Memory B cell (primary cell): Measurements from ENCODE around the gene LRRC37A3.
"Not testable (repeated sequence)": the region's sequence is repeated elsewhere in the genome, so short reads cannot be mapped to it uniquely, and the experiment has no call there.

Source experiments
- ATAC-seq: fragments of 150-1000 bp; cut with Tn5 transposase; 2 replicates; pipeline ENCODE4 v1.10.0; 2021; ENCODE audit warnings: low read depth, mild to moderate bottlenecking, moderate library complexity
- DNase-seq, 2 donors: peaks; one replicate each; pipeline ENCODE4 v3.0.0; 2022; ENCODE audit warnings: low spot score in 2 of 2
- H3K27ac Mint-ChIP-seq: one replicate; pipeline ENCODE4 v1.8.0; 2022; ENCODE audit warnings: mild to moderate bottlenecking, moderate library complexity, mixed read lengths
- H3K27me3 Mint-ChIP-seq: one replicate; pipeline ENCODE4 v1.8.0; 2022; ENCODE audit warnings: mixed read lengths
- H3K36me3 Mint-ChIP-seq: one replicate; pipeline ENCODE4 v1.8.0; 2022; ENCODE audit warnings: mild to moderate bottlenecking, mixed read lengths
- H3K4me1 Mint-ChIP-seq: one replicate; pipeline ENCODE4 v1.8.0; 2022; ENCODE audit warnings: mixed read lengths
- H3K4me3 Mint-ChIP-seq: one replicate; pipeline ENCODE4 v1.8.0; 2022; ENCODE audit warnings: mild to moderate bottlenecking, moderate library complexity, mixed read lengths
- H3K9me3 Mint-ChIP-seq: one replicate; pipeline ENCODE4 v1.8.0; 2022; ENCODE audit warnings: mixed read lengths

LRRC37A3 gene

GRCh38 chr17:64936117-64936516, 16.8 kb upstream of the LRRC37A3 start:
- DNase-seq: no peak
- no peaks in the 10 kb centered on the region for H3K9me3 Mint-ChIP-seq
- H3K4me3 Mint-ChIP-seq: no peak overlapping the region
- H3K4me1 Mint-ChIP-seq: peaks cover 3% of the 10 kb centered on the region
- peaks cover 3% of the 10 kb centered on the region for H3K27me3 Mint-ChIP-seq
- ATAC-seq: no peak
- H3K27ac Mint-ChIP-seq: no peak overlapping the region
- no peaks in the 10 kb centered on the region for H3K36me3 Mint-ChIP-seq

- H3K4me3 Mint-ChIP-seq, H3K27ac Mint-ChIP-seq, DNase-seq, ATAC-seq, H3K27me3 Mint-ChIP-seq, H3K9me3 Mint-ChIP-seq, H3K4me1 Mint-ChIP-seq, H3K36me3 Mint-ChIP-seq: not testable (repeated sequence)
These were observed 15.1 kb upstream of the LRRC37A3 start for GRCh38 chr17:64934284-64934778.

GRCh38 chr17:64932850-64933249, 13.6 kb upstream of the LRRC37A3 start:
- not testable (repeated sequence) for H3K4me3 Mint-ChIP-seq, ATAC-seq, DNase-seq, H3K9me3 Mint-ChIP-seq, H3K27me3 Mint-ChIP-seq, H3K36me3 Mint-ChIP-seq, H3K27ac Mint-ChIP-seq, H3K4me1 Mint-ChIP-seq

- not testable (repeated sequence) for DNase-seq, H3K4me3 Mint-ChIP-seq, ATAC-seq, H3K4me1 Mint-ChIP-seq, H3K9me3 Mint-ChIP-seq, H3K36me3 Mint-ChIP-seq, H3K27ac Mint-ChIP-seq, H3K27me3 Mint-ChIP-seq
These were observed 11.1 kb upstream of the LRRC37A3 start for GRCh38 chr17:64930374-64930773.

GRCh38 chr17:64929419-64930209, 10.3 kb upstream of the LRRC37A3 start:
- not testable (repeated sequence) for H3K4me3 Mint-ChIP-seq, ATAC-seq, H3K36me3 Mint-ChIP-seq, H3K27ac Mint-ChIP-seq, H3K9me3 Mint-ChIP-seq, H3K27me3 Mint-ChIP-seq, H3K4me1 Mint-ChIP-seq, DNase-seq

GRCh38 chr17:64928701-64929100, 9.4 kb upstream of the LRRC37A3 start:
- not testable (repeated sequence) for ATAC-seq, H3K27me3 Mint-ChIP-seq, H3K4me3 Mint-ChIP-seq, H3K36me3 Mint-ChIP-seq, H3K27ac Mint-ChIP-seq, H3K9me3 Mint-ChIP-seq, DNase-seq, H3K4me1 Mint-ChIP-seq

- H3K36me3 Mint-ChIP-seq, H3K9me3 Mint-ChIP-seq, H3K4me3 Mint-ChIP-seq, H3K27me3 Mint-ChIP-seq: not testable (repeated sequence)
- peak; percentile 64 to 66 for DNase-seq
- H3K4me1 Mint-ChIP-seq: peaks cover 11% of the 10 kb centered on the region
- ATAC-seq: peak; percentile 70
- H3K27ac Mint-ChIP-seq: peak overlapping the region; percentile 71
These were observed 8.2 kb upstream of the LRRC37A3 start for GRCh38 chr17:64927444-64927843.

GRCh38 chr17:64926430-64926829, 7.2 kb upstream of the LRRC37A3 start:
- H3K27me3 Mint-ChIP-seq, H3K36me3 Mint-ChIP-seq, H3K9me3 Mint-ChIP-seq, H3K27ac Mint-ChIP-seq, H3K4me3 Mint-ChIP-seq, ATAC-seq, DNase-seq: not testable (repeated sequence)
- peaks cover 12% of the 10 kb centered on the region for H3K4me1 Mint-ChIP-seq

- H3K4me3 Mint-ChIP-seq: not testable (repeated sequence)
These were observed 6.0 kb upstream of the LRRC37A3 start for GRCh38 chr17:64925244-64925643.

GRCh38 chr17:64923051-64923568, 3.8 kb upstream of the LRRC37A3 start:
- H3K27me3 Mint-ChIP-seq, DNase-seq, H3K9me3 Mint-ChIP-seq, H3K36me3 Mint-ChIP-seq: not testable (repeated sequence)
- peak; percentile 16 for ATAC-seq
- H3K4me3 Mint-ChIP-seq: peak overlapping the region; percentile 70
- H3K4me1 Mint-ChIP-seq: peaks cover 12% of the 10 kb centered on the region
- peak overlapping the region; percentile 92 for H3K27ac Mint-ChIP-seq

More at GRCh38 chr17:64925244-64925643, 6.0 kb upstream of the LRRC37A3 start:
- not testable (repeated sequence) for ATAC-seq, H3K27me3 Mint-ChIP-seq, H3K27ac Mint-ChIP-seq, H3K9me3 Mint-ChIP-seq, DNase-seq, H3K36me3 Mint-ChIP-seq
- H3K4me1 Mint-ChIP-seq: peaks cover 12% of the 10 kb centered on the region

- H3K4me1 Mint-ChIP-seq: peaks cover 8% of the 10 kb centered on the region
- ATAC-seq (no peak), DNase-seq (no peak)
- no peaks in the 10 kb centered on the region for H3K27me3 Mint-ChIP-seq
- no peaks in the 10 kb centered on the region for H3K36me3 Mint-ChIP-seq
- H3K9me3 Mint-ChIP-seq: no peaks in the 10 kb centered on the region
- H3K4me3 Mint-ChIP-seq: peak overlapping the region; percentile 89
- H3K27ac Mint-ChIP-seq: peak overlapping the region; percentile 93
These were observed 1.3 kb upstream of the LRRC37A3 start for GRCh38 chr17:64920419-64921172.

GRCh38 chr17:64920026-64920418, 744 bp upstream of the LRRC37A3 start:
- ATAC-seq: no peak
- Mint-ChIP-seq H3K9me3 (no peaks in the 10 kb centered on the region), H3K4me1 (peaks cover 8% of the 10 kb centered on the region), H3K27ac (peak overlapping the region; percentile 93), H3K4me3 (peak overlapping the region; percentile 89), H3K27me3 (no peaks in the 10 kb centered on the region), H3K36me3 (peaks cover 1% of the 10 kb centered on the region)
- DNase-seq: no peak

- not testable (repeated sequence) for H3K36me3 Mint-ChIP-seq, H3K9me3 Mint-ChIP-seq, H3K27me3 Mint-ChIP-seq, H3K4me1 Mint-ChIP-seq
- ATAC-seq (peak; percentile 65), DNase-seq (peak; percentile 73 to 76)
- H3K27ac Mint-ChIP-seq: peak overlapping the region; percentile 93
- H3K4me3 Mint-ChIP-seq: peak overlapping the region; percentile 89
These were observed 413 bp downstream of the LRRC37A3 start for GRCh38 chr17:64918842-64919288.

GRCh38 chr17:64917540-64917939, 1.7 kb downstream of the LRRC37A3 start:
- H3K4me3 Mint-ChIP-seq, H3K27ac Mint-ChIP-seq, H3K27me3 Mint-ChIP-seq, DNase-seq, H3K36me3 Mint-ChIP-seq, H3K9me3 Mint-ChIP-seq, ATAC-seq, H3K4me1 Mint-ChIP-seq: not testable (repeated sequence)
